K562 (cell line): ENCODE results near the gene SLC7A8. TPM values are rescaled to one million over a fixed set of nuclear protein-coding genes. Genes with fewer than 3 reads are reported as not detected.

Experiments
- ADNP ChIP-seq: fragments of 200-800 bp; sonication (Bioruptor generic); IDR thresholded peaks from 2 replicates; pipeline ENCODE4 v1.6.1; 2016; ENCODE audit warnings: missing genetic modification characterization, missing compliant biosample characterization
- BRF1 ChIP-seq: IDR thresholded peaks from 3 replicates; pipeline ENCODE4 v1.6.1; 2011; ENCODE audit warnings: borderline replicate concordance, mild to moderate bottlenecking; ENCODE audit not compliant: insufficient read length; ENCODE audit errors: extremely low read depth
- CBX5 ChIP-seq: IDR thresholded peaks from 2 replicates; pipeline ENCODE4 v1.6.1; 2014; ENCODE audit warnings: low read depth, borderline replicate concordance
- CEBPB ChIP-seq: fragments of 450-650 bp; IDR thresholded peaks from 2 replicates; pipeline ENCODE4 v1.6.1; 2016; ENCODE audit warnings: missing genetic modification characterization, missing compliant biosample characterization
- FOXA3 ChIP-seq, 2 experiments: fragments of 450-650 bp in 1 of 2; sonication (generic) in 1 of 2; formaldehyde crosslinking; IDR thresholded peaks in 1 of 2; conservative IDR thresholded peaks in 1 of 2; 2 replicates each; pipeline versions ENCODE4 v1.4.0 to v1.8.0; 2020 to 2022; ENCODE audit warnings: mild to moderate bottlenecking in 2 of 2, missing genetic modification reagents in 1 of 2
- HNRNPK ChIP-seq: fragments of 200-400 bp; formaldehyde crosslinking; IDR thresholded peaks from one replicate; pipeline ENCODE4 v1.6.1; 2018; ENCODE audit warnings: mild to moderate bottlenecking, low read depth, low read length; ENCODE audit not compliant: poor library complexity, severe bottlenecking
- NR2F6 ChIP-seq: fragments of 450-650 bp; formaldehyde crosslinking; IDR thresholded peaks from 2 replicates; pipeline ENCODE4 v1.4.0; 2020; ENCODE audit warnings: mild to moderate bottlenecking
- PHF21A ChIP-seq: fragments of 450-650 bp; IDR thresholded peaks from 2 replicates; pipeline ENCODE4 v1.6.1; 2017; ENCODE audit warnings: low read depth, borderline replicate concordance
- POLR2G ChIP-seq: fragments of 200-400 bp; formaldehyde crosslinking; IDR thresholded peaks from 2 replicates; pipeline ENCODE4 v1.6.1; 2017; ENCODE audit warnings: low read depth, mild to moderate bottlenecking, antibody characterized with exemption, low read length, moderate library complexity
- SMARCA4 ChIP-seq: fragments of 450-650 bp; IDR thresholded peaks from 2 replicates; pipeline ENCODE4 v1.6.1; 2016
- SOX6 ChIP-seq: fragments of 450-650 bp; IDR thresholded peaks from 2 replicates; pipeline ENCODE4 v1.6.1; 2014; ENCODE audit warnings: mild to moderate bottlenecking
- SP1 ChIP-seq: sonication (generic); formaldehyde crosslinking; IDR thresholded peaks from 2 replicates; pipeline ENCODE4 v1.8.1; 2022; ENCODE audit warnings: mild to moderate bottlenecking, missing genetic modification reagents
- SRSF9 ChIP-seq: fragments of 200-400 bp; formaldehyde crosslinking; IDR thresholded peaks from 2 replicates; pipeline ENCODE4 v1.6.1; 2017; ENCODE audit warnings: low read depth, low read length, borderline replicate concordance
- TAL1 ChIP-seq: fragments of 450-650 bp; IDR thresholded peaks from 2 replicates; pipeline ENCODE4 v1.6.1; 2016; ENCODE audit warnings: mild to moderate bottlenecking
- ZNF263 ChIP-seq: sonication (generic); formaldehyde crosslinking; IDR thresholded peaks from 2 replicates; pipeline ENCODE4 v1.8.0; 2022; ENCODE audit warnings: mild to moderate bottlenecking, missing genetic modification reagents, borderline replicate concordance
- ZNF644 ChIP-seq: fragments of 200-800 bp; sonication (Bioruptor generic); IDR thresholded peaks from 2 replicates; pipeline ENCODE4 v1.6.1; 2016; ENCODE audit warnings: low read depth, missing genetic modification characterization, missing compliant biosample characterization
- polyA plus RNA-seq, 8 experiments: library from polyadenylated mRNA; depleted of rRNA in 4 of 8; stranded (reverse) in 5 of 8; unstranded in 3 of 8; fragments of >200 nt; fragmentation: Nextera tagmentation in 2 of 8; fragmentation: Illumina TruSeq in 1 of 8; extraction: Ambion mirVana in 2 of 8; extraction: Trizol in 1 of 8; gene quantifications; 2 replicates each; pipeline versions ENCODE4 v1.2.1 to v1.2.3, GENCODE V29; 2011 to 2014; ENCODE audit warnings: inconsistent platforms in 1 of 8, missing spikeins in 1 of 8
- total RNA-seq, 7 experiments: library from RNA; depleted of rRNA in 6 of 7; stranded (reverse); fragments of >200 nt in 6 of 7; fragmentation: Illumina TruSeq in 2 of 7; extraction: Trizol in 2 of 7; gene quantifications; 2 replicates each; pipeline versions ENCODE4 v1.2.1 to v1.2.3, GENCODE V29; 2011 to 2021; ENCODE audit warnings: low replicate concordance in 1 of 7
- TF ChIP-seq, protein P1 (sequence below): fragments of 250-450 bp; sonication (Bioruptor Pico); IDR thresholded peaks from 2 replicates; pipeline ENCODE4 v1.5.0; 2022; ENCODE audit warnings: mild to moderate bottlenecking

The SLC7A8 gene
- total and polyA plus RNA-seq, 9 of the 15 experiments (the other 6 are each of a cell fraction or from before 2014, with no cell fraction given): 2.0 to 33.0 (median 6.0) TPM

DNA sequence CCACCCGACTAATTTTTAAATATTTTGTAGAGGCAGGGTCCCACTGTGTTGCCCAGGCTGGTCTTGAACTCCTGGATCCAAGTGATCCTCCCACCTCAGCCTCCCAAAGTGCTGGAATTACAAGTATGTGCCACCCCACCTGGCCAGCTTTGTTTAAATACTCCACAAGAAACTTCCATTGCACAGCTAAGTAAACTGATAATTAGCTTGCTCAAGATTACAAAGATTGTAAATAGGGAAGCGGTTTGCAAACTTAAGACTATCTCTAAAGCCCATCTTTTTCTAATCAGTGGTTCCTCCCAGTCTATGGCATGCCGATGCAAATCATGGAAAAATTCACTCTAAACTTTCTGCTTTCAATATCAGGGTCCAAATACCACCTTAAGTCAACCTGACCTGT, 9.7 kb downstream of the SLC7A8 start (continued):
- TF ChIP-seq ADNP (tag): 0 out of 2 replicates have a peak, but pooled peaks have one; percentile 35
- TF ChIP-seq SP1 (CRISPR knock-in tag): no peak
- TF ChIP-seq HNRNPK: no peak
- TF ChIP-seq CEBPB (tag): no peak
- no peak for TF ChIP-seq PHF21A
- no peak for TF ChIP-seq ZNF644 (tag)
- peak; percentile 44; the same call in 1 of the 2 replicates for TF ChIP-seq SMARCA4
- no peak for TF ChIP-seq NR2F6 (CRISPR knock-in tag)
- peak; percentile 48; the same call in 1 of the 2 replicates for TF ChIP-seq TAL1
- no peak for TF ChIP-seq POLR2G
- TF ChIP-seq BRF1: no peak
- TF ChIP-seq, protein P1, sequence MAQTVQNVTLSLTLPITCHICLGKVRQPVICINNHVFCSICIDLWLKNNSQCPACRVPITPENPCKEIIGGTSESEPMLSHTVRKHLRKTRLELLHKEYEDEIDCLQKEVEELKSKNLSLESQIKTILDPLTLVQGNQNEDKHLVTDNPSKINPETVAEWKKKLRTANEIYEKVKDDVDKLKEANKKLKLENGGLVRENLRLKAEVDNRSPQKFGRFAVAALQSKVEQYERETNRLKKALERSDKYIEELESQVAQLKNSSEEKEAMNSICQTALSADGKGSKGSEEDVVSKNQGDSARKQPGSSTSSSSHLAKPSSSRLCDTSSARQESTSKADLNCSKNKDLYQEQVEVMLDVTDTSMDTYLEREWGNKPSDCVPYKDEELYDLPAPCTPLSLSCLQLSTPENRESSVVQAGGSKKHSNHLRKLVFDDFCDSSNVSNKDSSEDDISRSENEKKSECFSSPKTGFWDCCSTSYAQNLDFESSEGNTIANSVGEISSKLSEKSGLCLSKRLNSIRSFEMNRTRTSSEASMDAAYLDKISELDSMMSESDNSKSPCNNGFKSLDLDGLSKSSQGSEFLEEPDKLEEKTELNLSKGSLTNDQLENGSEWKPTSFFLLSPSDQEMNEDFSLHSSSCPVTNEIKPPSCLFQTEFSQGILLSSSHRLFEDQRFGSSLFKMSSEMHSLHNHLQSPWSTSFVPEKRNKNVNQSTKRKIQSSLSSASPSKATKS (CRISPR knock-in tag): no peak
- TF ChIP-seq CBX5: no peak
- peak in 1 of 2 experiments; percentile 89; a peak in 2 of 4 replicates for TF ChIP-seq FOXA3 (CRISPR knock-in tag; conservative IDR thresholded peaks at IDR 0.05 in 1 of 2, IDR thresholded peaks at IDR 0.05 in 1 of 2)
- no peak for TF ChIP-seq ZNF263 (CRISPR knock-in tag)
- TF ChIP-seq SRSF9: no peak
- peak; percentile 52; the same call in 1 of the 2 replicates for TF ChIP-seq SOX6
